Lower lobe of right lung (tissue), 2 donors: ENCODE results near the gene ELOVL2. TPM values are rescaled to one million over a fixed set of nuclear protein-coding genes. Genes with fewer than 3 reads are reported as not detected.

Experiments
- ATAC-seq, 2 donors: fragments of 200-7000 bp; cut with Tn5 transposase; one replicate each; pipeline ENCODE4 v1.9.1; 2020 to 2022; ENCODE audit warnings: mild to moderate bottlenecking in 2 of 2, moderate library complexity in 2 of 2
- DNase-seq: peaks from one replicate; pipeline ENCODE4 v3.0.0-alpha.2; 2020
- H3K27ac ChIP-seq: fragments of 200-600 bp; one replicate; pipeline ENCODE4 v1.8.0; 2022
- H3K27me3 ChIP-seq: fragments of 200-600 bp; one replicate; pipeline ENCODE4 v1.8.0; 2022; ENCODE audit warnings: low read depth
- H3K36me3 ChIP-seq: fragments of 200-600 bp; one replicate; pipeline ENCODE4 v1.8.0; 2022; ENCODE audit warnings: mild to moderate bottlenecking
- H3K4me1 ChIP-seq: fragments of 200-600 bp; one replicate; pipeline ENCODE4 v1.8.0; 2022
- H3K4me3 ChIP-seq: fragments of 200-600 bp; one replicate; pipeline ENCODE4 v1.8.0; 2022; ENCODE audit warnings: mild to moderate bottlenecking
- H3K9me3 ChIP-seq: fragments of 200-600 bp; one replicate; pipeline ENCODE4 v1.8.0; 2022
- CTCF ChIP-seq: fragments of 200-600 bp; IDR thresholded peaks from one replicate; pipeline ENCODE4 v1.8.0; 2022; ENCODE audit warnings: antibody characterized with exemption, mild to moderate bottlenecking
- intact Hi-C: fragments of 100-400 bp; cut with DNase I; formaldehyde crosslinking; loops from one replicate; pipeline ENCODE4 v1.11.0; 2022
- total RNA-seq: library from RNA; stranded (reverse); fragmentation: NEBNext Ultra II Directional; extraction: Animal tissue kit (Norgen Biotek cat#: 25700); gene quantifications from one replicate; pipeline ENCODE4 v1.2.1, GENCODE V29; 2021
- donor health status: DM: no; HTN: yes; CAD: no; lungs with severe emphysema.

The ELOVL2 gene
- total RNA-seq, 1 donor from 2014 or later, result 0.21 TPM

DNA sequence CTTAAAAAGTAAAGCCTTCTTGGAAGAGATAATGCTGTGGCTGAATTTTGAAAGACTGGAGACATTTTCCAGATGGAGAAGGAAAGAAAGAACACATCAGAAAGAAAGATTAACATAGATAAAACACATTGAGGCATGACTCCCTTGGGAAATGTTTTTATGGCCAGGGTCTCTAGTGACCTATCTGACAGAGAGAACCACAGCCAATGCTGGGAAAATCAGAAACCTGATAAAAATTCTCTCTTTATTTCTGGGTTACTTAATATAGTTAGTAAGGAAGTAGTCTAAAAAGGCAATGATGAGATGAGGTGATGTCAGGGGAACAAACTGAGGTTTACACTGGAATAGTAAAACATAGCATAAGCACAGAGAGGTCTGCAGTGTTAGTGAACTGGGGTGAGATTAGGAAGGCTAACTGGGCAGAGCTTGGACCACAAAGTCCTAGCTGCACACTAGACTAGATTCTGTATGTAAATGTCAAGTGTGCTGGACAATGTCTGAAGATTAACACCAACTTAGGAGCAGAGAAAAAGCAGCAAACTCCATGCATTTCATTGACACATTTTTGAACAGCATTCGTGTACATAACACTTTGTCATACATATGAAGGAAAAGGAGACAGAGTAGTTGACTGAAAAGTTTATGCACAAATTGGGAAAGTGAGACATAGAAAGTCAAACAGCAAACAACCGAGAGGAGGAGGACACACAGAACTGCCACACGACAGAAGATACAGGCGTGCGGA is 31.0 kb downstream of the ELOVL2 start:
- no peaks in the 10 kb centered on the region for H3K36me3 ChIP-seq
- DNase-seq (no peak), ATAC-seq (no peak)
- no peak overlapping the region for H3K4me3 ChIP-seq
- intact Hi-C loops, result no loop called here
- H3K9me3 ChIP-seq, result no peaks in the 10 kb centered on the region
- TF ChIP-seq CTCF, result no peak
- peaks cover 3% of the 10 kb centered on the region for H3K27me3 ChIP-seq
- H3K4me1 ChIP-seq, result no peaks in the 10 kb centered on the region
- H3K27ac ChIP-seq, result no peak overlapping the region

GRCh38 chr6:11012295-11012754 is 31.8 kb downstream of the ELOVL2 start:
- H3K9me3 ChIP-seq, result no peaks in the 10 kb centered on the region
- H3K4me3 ChIP-seq, result no peak overlapping the region
- TF ChIP-seq CTCF, result no peak
- DNase-seq (no peak), ATAC-seq (no peak)
- no peaks in the 10 kb centered on the region for H3K36me3 ChIP-seq
- H3K27me3 ChIP-seq, result peaks cover 3% of the 10 kb centered on the region
- H3K27ac ChIP-seq, result no peak overlapping the region
- intact Hi-C loops, result no loop called here
- H3K4me1 ChIP-seq, result no peaks in the 10 kb centered on the region

DNA sequence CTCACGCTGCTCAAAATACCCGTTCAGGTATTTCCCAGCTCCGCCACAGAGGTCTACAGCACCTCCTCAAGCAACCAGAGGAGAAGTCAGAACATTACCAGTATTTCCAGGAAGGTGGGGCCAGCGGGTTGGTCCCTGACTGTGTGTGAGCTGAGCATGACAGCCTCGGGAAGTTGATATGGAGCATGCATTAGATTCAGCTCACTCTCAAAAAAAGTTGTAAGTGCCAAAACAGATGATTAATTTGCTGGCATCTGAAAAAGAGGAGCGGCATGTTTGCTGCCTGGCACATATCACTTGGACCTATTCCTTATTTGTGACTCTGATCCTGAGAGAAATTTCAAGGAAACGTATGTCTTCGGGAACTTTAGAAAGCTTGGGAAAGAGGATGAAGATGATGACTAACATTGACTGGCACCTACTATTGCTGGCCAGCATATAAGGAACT is 32.3 kb downstream of the ELOVL2 start:
- no peak for TF ChIP-seq CTCF
- H3K4me3 ChIP-seq, result no peak overlapping the region
- no peaks in the 10 kb centered on the region for H3K4me1 ChIP-seq
- no peaks in the 10 kb centered on the region for H3K36me3 ChIP-seq
- no peak overlapping the region for H3K27ac ChIP-seq
- peak in 1 of 2 donors; percentile 34 for ATAC-seq
- H3K9me3 ChIP-seq, result no peaks in the 10 kb centered on the region
- H3K27me3 ChIP-seq, result peaks cover 3% of the 10 kb centered on the region
- intact Hi-C loops, result no loop called here
- no peak for DNase-seq

DNA sequence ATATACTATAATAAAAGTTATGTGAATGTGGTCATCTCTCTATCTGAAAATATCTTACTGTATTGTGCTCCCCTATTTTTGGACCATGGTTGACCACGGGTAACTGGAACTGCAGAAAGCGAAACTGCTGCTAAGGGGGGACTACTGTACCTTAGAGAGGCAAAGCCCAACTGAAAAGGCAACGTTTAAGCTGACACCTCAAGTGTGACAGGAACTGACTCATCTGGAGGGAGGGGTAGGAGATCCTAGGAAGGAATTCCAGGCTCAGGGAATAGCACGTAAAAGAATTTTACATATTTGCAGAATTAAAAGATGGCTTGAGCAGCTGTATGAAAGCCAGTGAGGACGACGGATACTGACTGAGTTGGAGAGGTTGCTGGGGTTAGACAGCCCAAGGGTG is 34.8 kb downstream of the ELOVL2 start:
- Histone ChIP-seq H3K4me3 (no peak overlapping the region), H3K36me3 (no peaks in the 10 kb centered on the region), H3K27ac (no peak overlapping the region), H3K9me3 (no peaks in the 10 kb centered on the region), H3K27me3 (no peaks in the 10 kb centered on the region), H3K4me1 (no peaks in the 10 kb centered on the region)
- ATAC-seq, result no peak
- intact Hi-C loops, result no loop called here
- DNase-seq, result no peak
- no peak for TF ChIP-seq CTCF

DNA sequence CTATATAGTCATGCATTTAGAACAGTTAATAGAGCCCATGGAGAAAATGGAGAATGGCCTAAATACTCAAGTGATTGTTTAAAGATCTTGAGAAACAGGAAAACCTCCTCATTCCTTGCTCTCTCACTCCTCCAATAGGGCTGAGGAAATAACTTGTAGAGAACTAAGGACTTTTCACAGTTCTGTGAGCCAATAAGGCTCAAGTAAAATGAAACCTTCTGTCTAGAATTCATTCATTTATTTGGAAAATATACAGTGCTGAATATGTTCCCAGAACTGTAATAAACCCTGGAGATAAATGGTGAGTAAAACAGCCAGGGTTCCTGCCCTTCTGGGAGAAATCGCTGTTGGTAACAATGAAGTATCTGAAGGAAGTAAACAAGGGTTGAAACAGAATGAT is 35.3 kb downstream of the ELOVL2 start:
- intact Hi-C loops, result no loop called here
- H3K4me1 ChIP-seq, result no peaks in the 10 kb centered on the region
- H3K27ac ChIP-seq, result no peak overlapping the region
- no peak for DNase-seq
- H3K36me3 ChIP-seq, result no peaks in the 10 kb centered on the region
- no peak overlapping the region for H3K4me3 ChIP-seq
- TF ChIP-seq CTCF, result no peak
- no peak for ATAC-seq
- no peaks in the 10 kb centered on the region for H3K9me3 ChIP-seq
- no peaks in the 10 kb centered on the region for H3K27me3 ChIP-seq
